ENCODE data around the gene NODAL.

Gene NODAL

DNA sequence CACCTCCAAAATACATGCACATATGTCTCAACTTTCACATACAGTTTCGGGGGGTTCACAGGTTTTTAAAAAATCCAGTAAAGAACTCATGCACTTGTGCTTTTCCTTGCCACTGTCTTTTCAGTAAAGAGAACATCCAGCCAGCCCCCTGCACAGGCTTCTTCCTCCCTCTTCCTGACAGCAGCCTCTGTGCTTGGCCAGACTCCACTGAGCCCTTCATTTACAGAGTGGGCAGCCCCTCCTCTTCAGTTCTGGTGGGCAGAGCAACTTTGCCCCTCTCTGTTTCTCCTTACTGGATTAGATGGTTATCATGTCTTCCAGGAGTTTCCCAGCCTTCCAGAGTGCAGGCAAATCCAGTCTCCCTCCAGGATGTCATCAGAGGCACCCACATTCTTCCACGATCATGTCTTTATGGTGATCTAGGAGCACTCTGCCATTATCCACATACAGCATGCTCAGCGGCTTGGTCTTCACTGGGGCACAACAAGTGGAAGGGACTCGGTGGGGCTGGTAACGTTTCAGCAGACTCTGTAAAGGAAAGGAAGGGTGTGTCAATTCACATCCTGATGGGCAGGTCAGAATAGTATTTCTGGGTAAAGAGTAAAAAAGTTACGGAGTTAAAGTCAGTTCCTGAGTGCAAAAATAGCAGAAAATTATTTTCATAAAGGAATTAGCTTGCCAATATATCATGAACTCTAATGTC lies 8.8 kb downstream of the NODAL start:
- no peak for DNase-seq

DNA sequence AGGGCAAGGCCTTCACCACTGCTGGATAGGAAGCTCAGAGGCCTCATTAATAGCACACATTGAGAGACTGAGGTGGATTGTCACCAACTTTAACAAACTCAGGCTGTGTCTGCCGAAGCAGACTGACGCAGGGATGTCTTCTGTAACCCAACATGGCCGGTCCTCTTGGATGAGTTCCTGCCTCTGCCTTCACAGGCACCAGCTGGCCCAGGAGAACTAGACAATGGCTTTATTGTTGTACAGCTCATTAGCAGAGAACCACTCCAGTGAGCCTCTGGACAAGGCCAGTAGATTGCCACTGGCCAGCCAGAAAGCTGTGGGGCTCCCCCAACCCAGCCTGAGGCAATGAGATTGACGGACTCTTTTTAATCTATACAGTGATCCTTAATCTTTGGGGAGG lies 9.4 kb downstream of the NODAL start:
- DNase-seq: no peak

DNA sequence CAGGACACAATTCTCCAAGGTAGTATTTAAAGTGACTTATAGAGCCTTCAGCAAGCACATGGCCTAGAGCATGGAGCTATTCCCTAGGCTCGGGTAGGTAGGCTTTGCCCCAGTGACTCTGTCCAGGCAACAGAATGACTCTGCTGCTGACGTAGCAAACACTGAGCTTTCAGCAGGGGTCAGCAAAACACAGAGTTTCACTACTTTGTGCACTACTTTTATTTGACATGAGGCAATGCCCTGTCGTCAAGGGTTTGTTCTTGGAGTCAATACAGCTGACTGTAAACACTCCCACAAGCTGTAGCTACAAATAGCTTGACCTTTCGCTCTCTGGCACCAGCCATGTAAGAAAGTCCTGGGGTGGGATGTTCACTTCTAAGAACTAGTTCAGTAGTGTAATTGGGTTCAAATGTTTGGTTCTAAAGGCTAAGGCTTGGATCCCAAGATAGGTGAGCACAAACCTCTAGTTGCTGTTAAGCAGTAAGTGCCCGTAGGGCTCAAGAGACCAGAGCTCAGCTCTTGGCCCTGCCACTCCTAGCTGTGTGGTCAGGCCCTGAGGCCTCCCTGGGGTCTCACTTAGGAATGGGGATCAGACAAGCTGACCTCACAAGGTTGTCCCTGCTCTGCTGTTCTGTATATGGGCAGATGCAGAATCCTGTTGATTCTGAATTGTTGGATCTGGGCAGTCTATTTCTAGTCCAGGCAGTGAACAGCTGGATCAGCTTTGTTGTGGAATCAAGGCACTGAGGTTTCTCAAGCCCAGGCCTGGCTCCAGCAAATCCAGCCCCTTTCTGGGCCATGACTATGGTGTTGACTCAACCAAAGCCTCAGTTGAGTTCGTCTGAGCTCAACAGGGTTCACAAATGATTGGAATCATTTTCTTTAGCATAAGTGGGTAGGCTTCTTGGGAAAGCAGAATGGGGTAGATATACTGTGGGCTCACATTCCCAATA lies 10.7 kb downstream of the NODAL start:
- DNase-seq: no peak

DNA sequence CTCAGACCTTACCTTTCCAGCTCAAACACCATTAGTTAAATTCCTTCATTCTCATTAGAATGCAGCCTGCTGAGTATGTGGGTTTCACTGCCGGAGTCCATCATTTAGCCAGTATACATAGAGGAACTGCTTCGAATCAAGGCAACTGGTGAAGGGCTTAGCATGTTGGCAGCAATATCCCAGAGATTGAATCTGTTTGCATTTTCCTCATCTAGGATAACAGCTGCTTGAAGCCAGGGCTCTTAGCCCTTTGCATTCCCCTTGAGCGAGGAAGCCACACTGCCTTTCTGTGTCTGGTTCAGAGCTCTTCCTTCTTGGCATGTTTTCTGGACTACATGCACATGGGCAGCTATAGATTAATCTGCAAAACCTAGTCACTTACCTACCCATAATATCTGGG lies 14.7 kb downstream of the NODAL start:
- no peak for DNase-seq

DNA sequence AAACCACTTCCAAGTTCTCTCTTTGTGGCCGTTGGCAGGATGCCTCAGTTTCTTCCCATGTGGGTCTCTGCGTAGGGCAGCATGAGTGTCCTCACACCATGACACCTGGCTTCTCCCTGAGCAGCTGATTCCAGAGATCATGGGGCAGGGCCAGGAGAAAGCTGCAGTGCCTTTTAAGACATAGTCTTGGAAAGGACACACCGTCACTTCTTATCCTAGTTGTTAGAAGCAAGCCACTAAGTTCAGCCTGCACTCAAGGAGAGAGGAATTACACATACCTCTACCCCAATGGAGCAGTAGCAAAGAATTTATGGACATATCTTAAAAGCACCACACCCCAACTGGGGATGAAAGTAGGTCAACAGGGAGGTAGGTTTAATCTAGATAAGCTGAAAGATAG lies 16.4 kb downstream of the NODAL start:
- DNase-seq: no peak

DNA sequence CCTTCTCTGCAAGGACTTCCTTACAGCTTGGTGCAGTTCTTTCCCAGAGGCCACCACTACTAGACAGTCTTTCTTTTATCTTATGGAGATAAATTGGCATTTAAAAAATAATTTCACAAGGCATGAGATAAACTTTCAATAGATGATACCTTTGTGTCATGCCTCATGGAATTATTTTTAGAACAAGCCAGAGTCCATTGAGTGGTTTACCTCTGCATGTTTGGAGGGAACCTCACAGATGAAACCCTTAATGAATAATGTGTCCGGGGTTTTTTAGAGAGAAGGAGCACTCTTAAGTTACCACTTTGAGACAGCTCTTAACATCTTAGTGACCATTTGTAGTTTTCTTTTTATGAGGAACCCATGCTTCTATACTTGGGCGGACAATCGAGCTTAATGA lies 17.2 kb downstream of the NODAL start:
- DNase-seq: no peak

DNA sequence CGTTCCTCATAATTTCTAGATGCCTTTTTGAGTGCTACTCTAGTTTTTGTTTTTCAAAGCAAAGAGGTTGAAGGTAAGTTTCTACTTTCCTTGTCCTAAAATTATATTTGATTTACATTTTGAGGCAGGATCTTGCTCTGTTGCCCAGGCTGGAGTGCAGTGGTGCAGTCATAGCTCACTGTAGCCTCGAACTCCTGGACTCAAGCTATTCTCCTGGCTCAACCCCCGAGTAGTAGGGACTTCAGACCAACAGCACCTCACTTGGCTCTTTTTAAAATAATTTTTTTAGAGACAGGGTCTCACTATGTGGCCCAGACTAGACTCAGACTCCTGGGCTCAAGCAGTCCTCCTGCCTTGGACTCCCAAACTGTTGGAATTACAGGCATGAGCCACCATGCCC lies 22.8 kb downstream of the NODAL start:
- no peak for DNase-seq

- DNase-seq: no peak
Measured at GRCh38 chr10:70418229-70418628, 23.3 kb downstream of the NODAL start.

- no peak for DNase-seq
Measured at GRCh38 chr10:70417568-70417967, 23.9 kb downstream of the NODAL start.

GRCh38 chr10:70412356-70412755 lies 29.1 kb downstream of the NODAL start:
- no peak for DNase-seq

- DNase-seq: no peak
Measured at GRCh38 chr10:70410608-70411007, 30.9 kb downstream of the NODAL start.

GRCh38 chr10:70409772-70410171 lies 31.7 kb downstream of the NODAL start:
- no peak for DNase-seq

DNA sequence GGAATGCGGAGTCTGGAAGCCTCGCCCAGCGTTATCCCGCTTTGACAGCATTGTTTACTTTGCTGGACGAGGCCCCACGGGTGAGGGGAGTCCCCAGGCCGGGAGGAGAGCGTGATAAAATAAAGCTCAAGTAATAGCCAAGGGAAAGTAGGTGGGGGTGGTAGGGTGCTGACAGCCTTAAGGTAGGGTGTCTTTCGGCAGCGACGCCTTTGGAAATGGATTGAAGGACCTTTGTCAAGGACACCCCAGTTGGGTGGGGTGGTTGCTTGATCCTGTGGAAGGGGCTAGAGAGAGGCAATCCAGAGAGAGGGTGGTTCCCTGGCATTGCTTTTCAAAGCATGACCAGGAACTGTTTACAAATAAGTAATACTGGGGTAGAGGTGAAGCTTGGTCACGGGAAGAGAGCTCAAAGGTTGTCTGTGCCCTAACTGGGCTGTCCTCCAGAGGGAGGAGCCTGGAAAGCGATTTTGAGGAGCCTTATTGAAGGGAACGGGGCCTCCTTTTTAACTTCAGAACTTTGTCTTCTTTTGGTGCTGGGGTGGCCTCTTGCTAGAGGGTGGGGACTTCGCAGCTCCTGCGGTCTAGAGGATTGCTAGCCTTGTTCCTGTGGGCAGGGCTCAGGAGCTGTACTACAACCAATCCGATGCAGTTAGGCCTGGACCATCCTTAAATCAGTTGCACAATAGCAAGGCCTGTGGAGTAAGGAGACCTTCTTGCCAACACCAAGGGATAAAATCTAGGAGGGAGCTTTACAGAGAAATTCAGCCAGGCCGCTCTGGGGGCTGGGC lies 36.2 kb downstream of the NODAL start:
- DNase-seq: peak; percentile 10

GRCh38 chr10:70404787-70405036 lies 36.8 kb downstream of the NODAL start:
- no peak for DNase-seq

- peak; percentile 100 for DNase-seq
Measured at GRCh38 chr10:70404036-70404786, 37.3 kb downstream of the NODAL start, which contains the start of gene EIF4EBP2. TSS of gene EIF4EBP2 (plus strand) at chr10:70404145. CDS start at chr10:70404402, 257 bp downstream.

GRCh38 chr10:70403483-70404035 lies 37.9 kb downstream of the NODAL start:
- DNase-seq: no peak

DNA sequence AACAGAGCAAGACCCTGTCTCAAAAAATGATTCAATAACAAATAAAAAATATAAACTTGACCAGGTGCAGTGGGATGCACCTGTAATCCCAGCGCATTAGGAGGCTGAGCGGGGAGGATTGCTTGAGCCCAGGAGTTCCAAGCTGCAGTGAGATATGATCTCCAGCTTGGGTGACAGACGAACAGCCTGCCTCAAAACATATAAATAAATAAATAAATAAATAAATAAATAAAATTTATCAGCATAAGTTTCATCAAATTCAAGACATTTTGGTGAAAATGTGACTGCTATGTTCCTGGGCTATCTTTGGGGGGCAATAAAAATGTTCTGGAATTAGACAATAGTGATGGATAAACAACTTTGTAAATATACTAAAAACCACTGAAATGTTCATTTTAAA lies 42.3 kb downstream of the NODAL start:
- DNase-seq: no peak

GRCh38 chr10:70396140-70396539 lies 45.3 kb downstream of the NODAL start:
- no peak for DNase-seq

- no peak for DNase-seq
Measured at GRCh38 chr10:70391654-70392053, 49.8 kb downstream of the NODAL start.

Measured in stimulated activated CD4-positive, alpha-beta T cell treated with anti-CD3 and anti-CD28 coated beads, Interleukin-2, amount 100 ng/mL, for 48 hours (primary cell).